ENCODE data around the gene MEOX2.

Gene MEOX2

DNA sequence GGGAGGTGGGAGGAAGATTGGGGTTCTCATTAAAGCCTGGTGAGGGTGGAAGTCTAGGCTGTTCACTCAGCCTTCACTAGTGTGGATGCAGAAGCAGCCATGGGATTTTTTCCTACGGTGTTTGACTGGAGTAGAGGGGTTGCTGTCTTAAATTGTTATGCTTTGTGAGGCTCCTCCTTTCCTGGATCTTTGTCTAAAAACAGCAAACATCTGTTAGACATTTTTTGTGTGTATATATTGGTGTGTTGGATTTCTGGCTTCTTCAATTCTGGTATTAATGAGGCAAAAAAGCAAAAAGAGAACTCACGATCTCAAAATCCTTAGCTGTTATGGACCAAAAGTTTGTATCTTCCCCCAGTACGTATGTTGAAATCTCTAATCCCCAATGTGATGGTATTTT lies 28.2 kb downstream of the MEOX2 start:
- Mint-ChIP-seq H3K9me3 (peaks cover 13% of the 10 kb centered on the region), H3K27me3 (no peaks in the 10 kb centered on the region), H3K36me3 (ENCODE audit: low read depth) (no peaks in the 10 kb centered on the region), H3K4me1 (ENCODE audit: low read depth) (no peaks in the 10 kb centered on the region), H3K27ac (no peak overlapping the region), H3K4me3 (no peak overlapping the region)

DNA sequence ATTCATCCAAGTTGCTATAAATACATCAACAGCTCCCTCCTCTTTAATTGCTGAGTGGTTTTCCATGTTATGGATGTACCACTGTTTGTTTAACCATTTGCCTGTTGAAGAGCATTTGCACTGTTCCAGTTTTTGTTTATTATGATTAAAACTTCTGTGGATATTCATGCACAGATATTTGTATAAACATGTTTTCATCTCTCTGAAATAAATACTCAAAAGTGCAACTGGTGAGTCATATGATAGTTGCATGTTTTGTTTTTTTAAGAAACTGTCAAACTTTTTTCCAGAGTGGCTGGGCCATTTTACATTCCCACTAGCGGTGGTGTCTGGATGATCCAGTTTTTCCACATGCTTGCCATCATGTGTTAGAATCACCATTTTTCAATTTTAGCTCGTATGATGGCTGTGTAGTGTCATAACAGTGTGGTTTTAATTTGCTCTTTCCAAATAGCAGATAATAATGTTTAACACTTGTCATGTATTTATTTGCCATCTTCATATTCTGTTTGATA lies 33.6 kb downstream of the MEOX2 start:
- Mint-ChIP-seq H3K4me1 (ENCODE audit: low read depth) (no peaks in the 10 kb centered on the region), H3K36me3 (ENCODE audit: low read depth) (no peaks in the 10 kb centered on the region), H3K4me3 (no peak overlapping the region), H3K27ac (no peak overlapping the region), H3K9me3 (peaks cover 10% of the 10 kb centered on the region), H3K27me3 (no peaks in the 10 kb centered on the region)

DNA sequence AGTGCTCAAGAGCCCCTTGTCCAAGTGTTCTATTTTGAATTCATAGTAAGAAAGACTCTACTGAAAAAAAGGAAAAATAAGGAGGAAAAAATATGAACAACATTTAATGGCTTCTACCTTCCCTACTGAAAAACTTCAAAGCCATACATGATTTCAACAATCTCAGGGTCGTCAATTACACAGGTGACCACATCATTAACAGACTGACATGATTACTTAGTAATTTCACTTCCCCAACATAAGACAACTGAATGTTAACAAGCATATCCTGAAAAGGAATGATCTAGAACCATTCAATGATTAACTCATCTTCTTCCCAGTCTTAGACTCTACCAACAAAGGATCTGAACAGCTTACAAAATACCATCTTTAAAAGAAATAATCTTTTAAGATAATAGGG lies 34.8 kb downstream of the MEOX2 start:
- no peaks in the 10 kb centered on the region for H3K36me3 Mint-ChIP-seq (ENCODE audit: low read depth)
- peaks cover under 1% of the 10 kb centered on the region for H3K9me3 Mint-ChIP-seq
- H3K4me3 Mint-ChIP-seq, result no peak overlapping the region
- H3K27ac Mint-ChIP-seq, result no peak overlapping the region
- H3K27me3 Mint-ChIP-seq, result no peaks in the 10 kb centered on the region
- no peaks in the 10 kb centered on the region for H3K4me1 Mint-ChIP-seq (ENCODE audit: low read depth)

DNA sequence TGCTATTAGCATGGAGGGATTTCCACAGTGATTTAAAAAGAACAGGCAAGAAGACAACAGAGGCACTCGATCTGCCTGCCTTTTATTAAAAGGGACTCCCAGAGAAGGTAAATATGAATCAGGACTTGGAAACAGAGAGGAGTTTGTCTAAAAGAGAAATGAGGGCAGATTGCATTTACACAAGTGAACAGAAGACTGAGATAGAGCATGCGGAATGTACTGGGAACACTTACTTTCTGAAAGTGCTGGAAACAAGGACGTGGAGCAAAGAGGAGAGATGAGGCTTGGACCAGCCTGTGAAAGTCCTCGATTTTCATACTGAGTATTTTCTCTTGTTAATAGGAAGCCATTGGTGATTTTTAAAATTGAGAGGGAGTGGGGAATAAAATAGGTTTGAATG lies 35.7 kb downstream of the MEOX2 start:
- Mint-ChIP-seq H3K4me1 (ENCODE audit: low read depth) (no peaks in the 10 kb centered on the region), H3K36me3 (ENCODE audit: low read depth) (no peaks in the 10 kb centered on the region), H3K27ac (no peak overlapping the region)

DNA sequence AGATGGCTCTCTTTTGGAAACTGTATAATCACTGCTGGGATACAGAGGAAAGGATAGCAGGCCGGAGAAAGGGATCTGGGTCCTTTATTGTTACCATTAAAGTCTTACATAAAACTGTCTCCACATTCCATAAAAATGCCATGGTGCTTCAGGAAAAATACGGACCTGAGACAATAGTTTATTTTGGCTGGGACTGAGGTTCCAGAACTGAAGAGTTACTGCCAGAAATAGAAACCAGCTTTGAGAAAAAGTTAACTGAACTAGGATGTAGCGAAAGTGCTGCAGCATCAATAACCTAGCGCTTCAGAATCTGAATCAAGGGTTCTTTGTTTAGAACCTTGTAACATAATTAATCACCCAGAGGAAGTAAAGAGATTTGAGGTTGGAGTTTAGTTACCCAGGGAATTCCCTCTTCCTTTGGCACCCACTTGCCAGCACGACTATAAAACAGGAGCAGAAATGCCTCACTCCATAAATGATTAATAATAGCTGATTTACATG lies 38.0 kb downstream of the MEOX2 start:
- no peaks in the 10 kb centered on the region for H3K9me3 Mint-ChIP-seq
- H3K4me3 Mint-ChIP-seq, result no peak overlapping the region
- no peaks in the 10 kb centered on the region for H3K27me3 Mint-ChIP-seq
- H3K27ac Mint-ChIP-seq, result no peak overlapping the region
- H3K36me3 Mint-ChIP-seq (ENCODE audit: low read depth), result no peaks in the 10 kb centered on the region
- H3K4me1 Mint-ChIP-seq (ENCODE audit: low read depth), result no peaks in the 10 kb centered on the region

More for the DNA sequence above, 35.7 kb downstream of the MEOX2 start:
- Mint-ChIP-seq H3K9me3 (no peaks in the 10 kb centered on the region), H3K27me3 (no peaks in the 10 kb centered on the region), H3K4me3 (no peak overlapping the region)

DNA sequence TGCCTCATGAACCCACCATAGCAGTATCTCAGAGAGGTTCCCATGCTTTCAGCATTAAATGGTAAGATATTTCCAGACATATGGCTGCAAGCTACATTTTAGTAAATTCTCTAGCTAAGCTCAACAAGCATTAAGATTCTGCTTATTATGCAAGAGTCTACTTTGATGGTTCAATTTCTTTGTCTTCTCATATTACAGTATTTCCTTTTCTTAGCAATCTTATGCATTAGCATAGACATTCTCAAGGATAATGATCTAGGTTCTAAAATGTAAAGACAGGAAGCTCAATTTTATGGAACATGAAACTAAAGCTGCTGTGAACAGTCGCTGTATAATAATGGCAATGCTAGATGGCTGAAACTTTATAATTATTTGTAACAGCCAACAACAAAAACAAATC lies 39.2 kb downstream of the MEOX2 start:
- Mint-ChIP-seq H3K9me3 (peaks cover 3% of the 10 kb centered on the region), H3K4me1 (ENCODE audit: low read depth) (no peaks in the 10 kb centered on the region), H3K4me3 (no peak overlapping the region), H3K27me3 (no peaks in the 10 kb centered on the region), H3K27ac (no peak overlapping the region), H3K36me3 (ENCODE audit: low read depth) (no peaks in the 10 kb centered on the region)

DNA sequence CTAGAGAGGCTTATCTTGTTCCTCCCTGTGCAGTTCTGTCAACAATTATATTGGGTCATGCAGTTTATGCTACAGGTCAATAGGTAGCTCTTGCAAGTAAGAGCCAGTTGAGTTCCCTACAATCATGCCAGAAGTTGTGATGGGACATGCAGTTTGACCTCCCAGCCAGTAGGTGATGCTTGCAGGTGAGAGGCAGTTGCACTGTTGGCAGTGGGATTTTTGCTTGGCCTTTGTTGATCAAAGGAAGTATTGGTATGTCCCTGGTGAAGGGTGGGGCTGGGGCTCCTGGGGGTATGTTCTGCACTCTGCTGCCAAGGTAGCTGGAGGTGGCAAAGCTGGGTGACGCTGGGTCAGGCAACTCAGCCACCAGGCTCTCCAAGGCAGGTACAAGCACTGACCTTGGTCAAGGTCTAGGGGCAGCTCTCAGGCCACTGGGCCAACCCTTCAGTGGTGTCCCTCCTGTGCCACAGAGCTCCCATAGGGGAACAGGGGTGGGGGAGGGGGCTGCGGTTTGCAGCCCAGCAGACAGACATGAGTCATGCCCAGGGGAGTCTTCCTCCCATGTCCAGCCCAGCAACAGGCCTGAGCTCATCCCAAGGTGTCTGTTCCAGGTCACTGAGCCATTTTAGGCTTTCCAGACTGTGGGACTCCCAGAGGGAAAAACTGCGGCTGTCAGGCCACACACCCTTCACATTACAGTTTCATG lies 43.3 kb downstream of the MEOX2 start:
- no peak overlapping the region for H3K27ac Mint-ChIP-seq
- H3K4me3 Mint-ChIP-seq, result no peak overlapping the region
- no peaks in the 10 kb centered on the region for H3K36me3 Mint-ChIP-seq (ENCODE audit: low read depth)
- H3K9me3 Mint-ChIP-seq, result peaks cover 16% of the 10 kb centered on the region
- no peaks in the 10 kb centered on the region for H3K4me1 Mint-ChIP-seq (ENCODE audit: low read depth)
- no peaks in the 10 kb centered on the region for H3K27me3 Mint-ChIP-seq

DNA sequence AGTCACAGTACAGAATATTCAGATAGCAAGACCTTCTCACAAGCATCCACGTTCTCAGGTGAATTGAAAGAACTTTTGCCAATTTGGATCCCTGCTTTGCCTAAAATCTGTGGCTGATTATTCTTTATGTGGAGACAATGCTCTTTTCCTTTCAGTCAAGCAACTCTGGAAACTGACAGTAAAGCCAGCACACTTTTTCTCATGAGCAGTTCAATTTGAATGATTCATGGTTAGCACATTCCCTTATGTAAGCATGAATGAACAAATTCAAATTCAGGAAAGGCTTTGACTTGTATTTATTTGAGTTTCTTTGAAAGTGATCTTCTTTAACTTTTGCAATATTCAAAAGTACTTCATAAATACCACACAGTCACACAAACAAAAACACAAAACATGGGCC lies 57.6 kb downstream of the MEOX2 start:
- H3K4me1 Mint-ChIP-seq (ENCODE audit: low read depth), result no peaks in the 10 kb centered on the region
- no peaks in the 10 kb centered on the region for H3K36me3 Mint-ChIP-seq (ENCODE audit: low read depth)
- H3K4me3 Mint-ChIP-seq, result no peak overlapping the region
- no peaks in the 10 kb centered on the region for H3K9me3 Mint-ChIP-seq
- H3K27me3 Mint-ChIP-seq, result no peaks in the 10 kb centered on the region
- no peak overlapping the region for H3K27ac Mint-ChIP-seq

DNA sequence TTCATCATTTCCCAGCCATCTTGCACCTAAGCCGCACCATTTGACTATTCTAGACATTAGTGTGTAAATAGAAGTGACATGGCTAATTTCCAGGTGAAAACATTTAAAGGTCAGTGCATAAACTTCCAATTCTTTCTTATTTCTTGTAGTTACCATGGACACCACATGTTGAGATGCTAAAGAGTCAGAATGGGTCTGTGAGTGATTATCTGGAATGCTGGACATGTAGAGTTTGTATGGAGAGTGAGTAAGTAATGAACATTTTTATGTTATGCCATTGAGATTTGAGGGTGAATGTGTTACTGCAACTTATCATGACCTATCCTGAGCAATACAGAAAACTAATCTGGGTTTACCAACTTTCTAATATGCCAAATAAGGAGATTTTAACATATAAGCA lies 60.4 kb downstream of the MEOX2 start:
- Mint-ChIP-seq H3K4me1 (ENCODE audit: low read depth) (no peaks in the 10 kb centered on the region), H3K27me3 (no peaks in the 10 kb centered on the region), H3K36me3 (ENCODE audit: low read depth) (no peaks in the 10 kb centered on the region), H3K9me3 (peaks cover 3% of the 10 kb centered on the region), H3K27ac (no peak overlapping the region), H3K4me3 (no peak overlapping the region)

DNA sequence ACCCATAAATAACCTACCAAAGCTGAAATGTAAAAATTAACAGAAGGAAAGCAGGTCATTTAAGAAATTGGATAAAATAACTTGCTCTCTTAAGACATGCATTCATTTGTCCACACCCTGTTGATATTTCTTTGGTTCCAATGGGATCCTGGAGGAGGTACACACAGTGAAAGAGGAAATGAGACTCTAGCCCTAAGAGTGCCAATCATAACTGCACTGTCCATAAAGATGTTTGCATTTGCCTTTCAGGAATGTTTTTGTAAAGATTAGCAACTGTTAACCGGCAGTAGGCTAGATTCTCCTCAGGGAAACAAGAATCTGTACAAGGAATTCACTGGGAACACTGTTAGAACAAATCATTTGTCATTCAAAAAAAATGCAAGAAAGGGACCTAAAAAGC lies 61.0 kb downstream of the MEOX2 start:
- Mint-ChIP-seq H3K36me3 (ENCODE audit: low read depth) (no peaks in the 10 kb centered on the region), H3K27ac (no peak overlapping the region), H3K4me3 (no peak overlapping the region), H3K27me3 (no peaks in the 10 kb centered on the region), H3K4me1 (ENCODE audit: low read depth) (no peaks in the 10 kb centered on the region), H3K9me3 (peaks cover 3% of the 10 kb centered on the region)

DNA sequence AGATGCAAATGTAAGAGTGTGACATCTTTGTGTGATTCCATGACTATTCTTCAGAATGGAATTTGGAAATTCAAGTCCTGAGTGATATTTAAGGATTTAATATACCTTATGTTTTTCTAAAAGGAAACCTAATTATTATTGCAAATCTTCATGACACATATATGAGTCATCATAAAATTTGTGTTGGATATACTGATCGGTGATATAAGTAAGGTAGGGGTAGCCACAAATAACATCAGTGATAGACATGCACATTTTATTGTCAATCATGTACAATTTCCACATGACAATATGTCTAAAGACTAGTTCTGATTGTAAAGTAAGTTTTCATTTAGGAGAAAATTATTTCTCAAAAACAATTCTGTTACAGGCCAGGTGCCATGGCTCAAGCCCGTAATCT lies 65.0 kb downstream of the MEOX2 start:
- Mint-ChIP-seq H3K4me1 (ENCODE audit: low read depth) (no peaks in the 10 kb centered on the region), H3K9me3 (peaks cover 3% of the 10 kb centered on the region)

DNA sequence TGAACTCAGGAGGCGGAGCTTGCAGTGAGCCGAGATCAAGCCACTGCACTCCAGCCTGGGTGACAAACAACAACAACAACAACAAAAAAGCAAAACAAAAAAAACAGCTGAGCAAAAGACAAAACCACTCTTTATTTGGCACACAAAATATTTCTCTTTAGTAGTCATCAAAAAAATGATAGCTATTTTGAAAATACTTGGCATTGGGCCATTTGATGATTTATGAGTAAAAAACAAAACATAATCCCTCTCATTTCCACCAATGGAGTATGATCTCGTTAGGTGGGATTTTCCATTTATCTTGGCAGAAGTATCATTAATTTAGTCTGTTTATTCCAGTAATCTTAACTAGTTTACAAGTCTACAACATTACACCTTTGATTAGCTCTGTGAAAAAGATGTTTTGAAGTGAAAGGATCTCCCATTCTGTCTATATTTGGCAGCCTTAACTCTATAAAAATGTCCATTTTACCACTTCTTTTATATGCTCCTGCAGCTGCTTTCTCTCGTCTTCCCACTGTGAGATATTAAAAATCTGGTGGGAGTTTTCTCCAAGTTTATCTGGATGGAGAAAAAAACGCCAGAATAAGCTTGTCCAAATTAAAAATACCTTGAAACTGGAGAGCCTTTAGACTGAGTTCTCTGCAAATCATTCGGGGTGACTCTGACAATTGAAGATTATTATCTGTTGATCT lies 65.8 kb downstream of the MEOX2 start:
- Mint-ChIP-seq H3K27me3 (no peaks in the 10 kb centered on the region), H3K27ac (no peak overlapping the region), H3K36me3 (ENCODE audit: low read depth) (no peaks in the 10 kb centered on the region), H3K9me3 (peaks cover 3% of the 10 kb centered on the region), H3K4me3 (no peak overlapping the region), H3K4me1 (ENCODE audit: low read depth) (no peaks in the 10 kb centered on the region)

More for the DNA sequence above, 65.0 kb downstream of the MEOX2 start:
- no peak overlapping the region for H3K4me3 Mint-ChIP-seq
- H3K36me3 Mint-ChIP-seq (ENCODE audit: low read depth), result no peaks in the 10 kb centered on the region
- H3K27me3 Mint-ChIP-seq, result no peaks in the 10 kb centered on the region
- H3K27ac Mint-ChIP-seq, result no peak overlapping the region

DNA sequence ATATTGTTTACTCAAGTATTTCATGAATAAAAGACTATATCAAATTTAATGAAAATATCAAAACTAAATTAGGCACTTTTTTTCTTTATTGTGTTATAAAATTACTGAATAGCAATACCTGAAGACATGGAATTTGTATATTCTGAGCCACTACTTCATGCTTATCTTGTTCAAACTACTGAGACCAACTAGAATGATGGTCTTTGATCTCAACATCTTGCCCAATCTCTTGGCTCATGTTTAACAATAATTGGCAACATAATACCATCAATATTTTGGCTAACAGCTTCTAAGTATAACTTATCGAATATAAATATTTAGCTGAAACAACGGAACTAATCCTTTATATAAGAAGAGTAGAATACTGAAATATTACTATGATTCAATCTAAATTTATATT lies 68.2 kb downstream of the MEOX2 start:
- no peaks in the 10 kb centered on the region for H3K27me3 Mint-ChIP-seq
- no peaks in the 10 kb centered on the region for H3K36me3 Mint-ChIP-seq (ENCODE audit: low read depth)
- peaks cover 3% of the 10 kb centered on the region for H3K9me3 Mint-ChIP-seq
- H3K4me1 Mint-ChIP-seq (ENCODE audit: low read depth), result no peaks in the 10 kb centered on the region
- no peak overlapping the region for H3K4me3 Mint-ChIP-seq
- H3K27ac Mint-ChIP-seq, result no peak overlapping the region

DNA sequence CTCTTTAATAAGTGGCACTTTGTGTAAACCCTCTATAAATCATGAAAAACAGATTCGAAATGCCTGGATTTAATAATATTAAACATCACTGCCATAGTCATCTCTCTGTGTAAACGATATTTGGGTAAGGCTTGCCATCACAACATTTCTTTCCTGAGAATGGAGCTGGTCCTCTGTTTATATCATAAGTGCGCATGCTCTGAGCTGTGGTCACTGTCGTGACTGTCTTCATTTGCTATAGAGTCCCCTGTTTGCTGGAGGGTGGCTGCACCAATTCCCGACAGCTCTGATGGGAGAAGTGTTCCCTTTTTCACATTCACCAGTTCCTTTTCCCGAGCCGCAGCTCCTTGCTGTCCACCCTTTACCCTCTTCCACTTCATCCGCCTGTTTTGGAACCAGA lies 74.3 kb downstream of the MEOX2 start:
- Mint-ChIP-seq H3K9me3 (no peaks in the 10 kb centered on the region), H3K27ac (no peak overlapping the region)

DNA sequence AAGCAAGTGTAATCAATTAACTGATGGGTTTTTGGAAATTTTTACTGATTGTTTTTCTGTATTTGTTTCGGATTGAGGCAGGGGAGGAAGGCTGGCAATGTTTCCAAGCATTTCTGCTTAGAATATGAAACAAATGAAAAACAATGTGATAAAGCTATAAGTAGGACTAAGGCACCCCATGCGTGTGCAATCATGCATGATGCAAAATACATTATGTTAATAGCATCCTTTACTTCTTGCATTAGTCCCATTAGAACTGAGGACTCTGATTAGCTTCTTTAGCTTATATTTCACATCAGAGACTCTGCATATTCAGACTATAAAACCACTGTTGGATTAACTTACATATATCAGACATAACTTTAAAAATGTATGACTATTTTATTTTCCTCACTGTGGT lies 76.0 kb downstream of the MEOX2 start:
- Mint-ChIP-seq H3K27ac (no peak overlapping the region), H3K9me3 (no peaks in the 10 kb centered on the region), H3K4me1 (ENCODE audit: low read depth) (no peaks in the 10 kb centered on the region), H3K27me3 (no peaks in the 10 kb centered on the region), H3K4me3 (no peak overlapping the region), H3K36me3 (ENCODE audit: low read depth) (no peaks in the 10 kb centered on the region)

More for the DNA sequence above, 74.3 kb downstream of the MEOX2 start:
- Mint-ChIP-seq H3K27me3 (no peaks in the 10 kb centered on the region), H3K36me3 (ENCODE audit: low read depth) (no peaks in the 10 kb centered on the region), H3K4me3 (no peak overlapping the region), H3K4me1 (ENCODE audit: low read depth) (no peaks in the 10 kb centered on the region)

All from stimulated activated naive CD8-positive, alpha-beta T cell treated with anti-CD3 and anti-CD28 coated beads, Interleukin-15, Interleukin-2, amounts not matched to agents 100 ng/mL and 50 ng/mL, for 24 hours (primary cell).